HG02870 (cell line): ENCODE measurements around the gene PDZD7.
"Not testable (repeated sequence)": the region's sequence is repeated elsewhere in the genome, so short reads cannot be mapped to it uniquely, and the experiment has no call there.

Experiments used
- ATAC-seq: cut with Tn5 transposase; IDR thresholded peaks from one replicate; pipeline ENCODE4 v1.9.1; 2021; ENCODE audit warnings: mild to moderate bottlenecking, moderate library complexity; ENCODE audit not compliant: unreplicated experiment

Gene PDZD7

DNA sequence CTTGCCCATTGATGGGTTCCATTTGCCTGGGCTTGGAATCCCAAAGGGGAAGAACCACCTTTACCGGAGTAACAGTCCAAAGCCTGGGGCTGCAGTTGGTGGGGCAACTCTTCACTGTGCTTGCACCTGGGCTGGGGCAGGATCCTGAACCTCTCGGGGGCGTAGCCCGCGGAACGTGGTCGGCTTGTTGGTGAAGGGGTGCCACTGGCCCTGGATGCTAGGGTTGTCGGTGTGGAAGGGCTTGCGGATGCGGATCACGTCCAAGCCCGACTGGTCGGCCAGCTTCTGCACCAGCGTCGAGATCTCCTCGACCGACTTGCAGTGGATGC, 44.3 kb downstream of the PDZD7 start:
- ATAC-seq, result no peak

GRCh38 chr10:100985336-100985735, 45.6 kb downstream of the PDZD7 start:
- ATAC-seq, result no peak

DNA sequence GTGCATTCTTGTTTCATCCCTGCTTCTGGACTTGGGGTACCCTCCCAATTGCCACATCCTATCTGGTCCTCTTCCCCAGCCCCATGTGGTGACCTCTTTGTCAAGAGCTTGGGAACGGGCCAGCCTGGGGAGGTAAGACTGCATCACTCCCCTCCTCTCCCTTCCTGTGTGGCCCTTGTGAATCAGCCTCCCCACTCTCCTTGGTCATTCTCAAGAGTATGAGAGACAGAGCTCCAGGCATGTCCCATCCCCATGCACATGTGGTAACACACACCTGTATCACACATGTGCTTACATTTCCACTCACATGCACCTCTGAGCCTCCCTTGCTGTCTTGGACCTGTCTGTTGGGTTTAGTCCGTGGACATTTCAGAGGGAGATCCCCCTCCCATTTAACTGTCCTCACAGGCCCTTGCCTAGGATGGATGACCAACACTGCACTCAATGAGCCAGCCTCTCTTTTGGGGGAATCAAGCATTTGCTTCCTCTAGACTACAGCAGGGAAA, 46.2 kb downstream of the PDZD7 start:
- no peak for ATAC-seq

DNA sequence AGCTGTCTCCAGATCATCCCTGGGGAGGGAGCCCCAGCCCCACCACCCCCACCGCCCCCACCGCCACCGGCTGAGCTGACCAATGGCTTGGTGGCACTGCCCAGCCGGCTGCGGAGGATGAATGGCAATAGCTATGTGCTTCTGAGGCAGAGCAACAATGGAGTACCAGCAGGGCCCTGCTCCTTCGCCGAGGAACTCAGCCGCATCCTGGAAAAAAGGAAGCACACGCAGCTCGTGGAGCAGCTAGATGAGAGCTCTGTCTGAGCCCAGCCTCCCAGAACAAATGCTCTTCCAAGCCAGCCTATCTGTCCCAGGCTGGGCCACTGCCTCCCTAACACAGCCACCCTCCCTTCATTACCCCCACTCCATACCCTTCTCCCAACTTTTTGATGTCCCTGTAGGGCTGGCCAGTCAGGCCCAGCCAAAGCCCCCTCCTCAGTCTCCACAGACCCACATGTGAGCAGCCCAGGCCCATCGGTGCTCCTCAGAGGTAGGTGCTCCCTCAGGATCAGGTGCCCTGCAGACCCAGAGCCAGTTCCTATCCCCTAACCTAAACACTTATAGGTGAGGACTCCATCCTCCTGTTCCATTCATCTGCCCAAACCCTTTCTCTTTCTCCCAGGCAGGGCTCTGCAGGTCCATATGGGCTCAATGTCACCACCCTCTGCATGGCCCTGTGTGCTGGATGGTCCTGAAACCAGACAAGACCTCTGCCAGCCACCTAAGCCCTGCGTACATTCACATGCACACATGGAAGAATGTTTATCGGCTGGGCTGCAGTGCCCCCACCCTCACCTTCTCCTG, 46.9 kb downstream of the PDZD7 start:
- no peak for ATAC-seq

DNA sequence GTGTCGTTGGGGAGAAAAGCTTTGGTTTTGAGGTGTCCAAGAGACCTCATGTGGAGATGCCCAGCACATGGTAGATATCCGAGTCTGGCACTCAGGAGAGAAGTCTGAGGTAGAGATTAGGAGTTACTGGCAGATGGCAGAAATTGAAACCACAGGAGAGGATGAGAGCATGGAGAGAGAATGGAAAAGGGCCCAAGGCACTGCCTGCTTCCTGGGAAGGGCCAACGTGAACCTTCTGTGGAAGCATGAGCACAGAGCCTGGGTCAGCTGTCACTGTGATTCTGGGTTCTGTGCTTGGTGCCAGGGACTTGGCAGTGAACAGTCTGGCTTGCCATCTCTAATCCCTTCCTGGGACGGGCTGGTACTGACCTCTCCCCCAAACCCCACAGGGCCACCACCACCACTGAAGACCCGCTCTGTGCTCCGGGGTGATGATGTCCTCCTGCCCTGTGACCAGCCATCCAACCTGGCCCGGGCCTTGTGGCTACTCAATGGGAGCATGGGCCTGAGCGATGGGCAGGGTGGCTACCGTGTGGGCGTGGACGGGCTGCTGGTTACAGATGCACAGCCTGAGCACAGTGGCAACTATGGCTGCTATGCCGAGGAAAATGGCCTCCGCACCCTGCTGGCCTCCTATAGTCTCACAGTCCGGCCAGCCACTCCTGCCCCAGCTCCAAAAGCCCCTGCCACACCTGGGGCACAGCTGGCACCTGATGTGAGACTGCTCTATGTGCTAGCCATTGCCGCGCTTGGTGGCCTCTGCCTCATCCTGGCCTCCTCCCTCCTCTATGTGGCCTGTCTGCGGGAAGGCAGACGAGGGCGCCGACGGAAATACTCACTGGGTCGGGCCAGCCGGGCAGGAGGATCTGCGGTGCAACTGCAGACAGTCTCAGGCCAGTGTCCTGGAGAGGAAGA, 47.8 kb downstream of the PDZD7 start:
- no peak for ATAC-seq

DNA sequence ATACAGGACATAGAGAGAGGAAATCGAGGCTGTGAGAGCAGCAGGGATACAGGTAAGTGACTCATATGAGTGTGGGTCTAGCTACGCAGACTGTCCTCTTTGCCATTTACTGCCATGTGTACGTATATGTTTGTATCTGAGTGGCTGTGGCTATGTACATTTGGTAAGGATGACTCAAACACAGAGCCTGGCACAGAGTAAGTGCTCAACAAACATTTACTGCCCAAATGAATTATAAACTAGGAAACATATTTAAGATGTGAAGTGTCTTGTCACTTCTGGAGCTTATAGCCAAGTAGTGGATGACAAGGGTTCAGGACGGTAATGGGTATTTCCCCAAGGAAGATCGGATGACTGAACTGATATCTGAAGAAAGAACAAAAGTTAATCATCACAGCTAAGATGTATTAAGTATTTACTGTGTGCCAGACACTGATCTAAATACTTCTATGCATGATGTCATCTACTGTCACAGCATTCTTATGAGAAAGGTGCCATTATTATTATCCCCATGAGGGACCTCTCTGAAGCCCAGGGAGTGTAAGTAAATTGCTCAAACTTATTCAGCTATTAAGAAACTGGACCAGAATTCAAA, 49.7 kb downstream of the PDZD7 start:
- ATAC-seq, result no peak

DNA sequence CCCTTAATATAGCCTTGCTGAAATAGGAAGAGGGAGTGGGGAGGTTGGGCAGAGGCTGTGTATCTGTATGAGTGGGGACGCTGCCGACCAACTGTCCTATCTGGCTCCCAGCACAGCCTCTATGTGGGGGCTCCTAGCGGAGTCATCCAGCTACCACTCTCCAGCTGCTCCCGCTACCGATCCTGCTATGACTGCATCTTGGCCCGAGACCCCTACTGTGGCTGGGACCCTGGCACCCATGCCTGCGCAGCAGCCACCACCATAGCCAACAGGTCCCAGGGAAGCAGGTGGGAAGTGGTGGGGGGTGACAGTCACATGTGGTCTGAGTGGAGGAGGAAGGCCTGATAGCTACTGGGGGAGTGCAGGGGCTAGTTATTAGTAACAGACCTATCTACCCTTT, 50.2 kb downstream of the PDZD7 start:
- ATAC-seq, result no peak

DNA sequence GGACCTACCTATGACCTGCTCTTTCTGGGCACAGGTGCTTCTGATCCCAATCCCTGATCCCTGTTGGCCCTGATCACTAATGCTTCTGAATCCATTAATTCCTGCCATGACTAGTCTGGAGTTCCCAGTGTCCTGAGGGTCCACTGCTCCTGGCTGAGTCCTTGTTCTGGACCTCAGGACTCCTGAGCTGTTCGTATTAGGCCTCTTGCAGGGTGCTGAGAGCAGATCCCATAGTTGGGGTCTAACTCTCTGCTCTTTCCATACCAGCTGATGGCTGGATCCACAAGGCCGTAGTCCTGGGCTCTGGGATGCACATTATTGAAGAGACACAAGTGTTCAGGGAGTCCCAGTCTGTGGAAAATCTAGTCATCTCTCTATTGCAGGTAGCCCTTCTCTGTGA, 50.6 kb downstream of the PDZD7 start:
- no peak for ATAC-seq

- no peak for ATAC-seq
Observed at GRCh38 chr10:100979791-100980272, 51.1 kb downstream of the PDZD7 start.

DNA sequence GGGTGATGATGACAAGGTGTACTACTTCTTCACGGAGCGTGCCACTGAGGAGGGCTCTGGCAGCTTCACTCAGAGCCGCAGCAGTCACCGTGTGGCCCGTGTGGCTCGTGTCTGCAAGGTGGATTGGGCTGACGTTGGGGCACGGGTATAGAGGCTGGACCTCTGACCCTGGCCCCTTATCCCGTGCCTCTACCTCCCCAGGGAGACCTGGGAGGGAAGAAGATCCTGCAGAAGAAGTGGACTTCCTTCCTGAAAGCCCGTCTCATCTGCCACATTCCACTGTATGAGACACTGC, 52.1 kb downstream of the PDZD7 start:
- ATAC-seq, result no peak

DNA sequence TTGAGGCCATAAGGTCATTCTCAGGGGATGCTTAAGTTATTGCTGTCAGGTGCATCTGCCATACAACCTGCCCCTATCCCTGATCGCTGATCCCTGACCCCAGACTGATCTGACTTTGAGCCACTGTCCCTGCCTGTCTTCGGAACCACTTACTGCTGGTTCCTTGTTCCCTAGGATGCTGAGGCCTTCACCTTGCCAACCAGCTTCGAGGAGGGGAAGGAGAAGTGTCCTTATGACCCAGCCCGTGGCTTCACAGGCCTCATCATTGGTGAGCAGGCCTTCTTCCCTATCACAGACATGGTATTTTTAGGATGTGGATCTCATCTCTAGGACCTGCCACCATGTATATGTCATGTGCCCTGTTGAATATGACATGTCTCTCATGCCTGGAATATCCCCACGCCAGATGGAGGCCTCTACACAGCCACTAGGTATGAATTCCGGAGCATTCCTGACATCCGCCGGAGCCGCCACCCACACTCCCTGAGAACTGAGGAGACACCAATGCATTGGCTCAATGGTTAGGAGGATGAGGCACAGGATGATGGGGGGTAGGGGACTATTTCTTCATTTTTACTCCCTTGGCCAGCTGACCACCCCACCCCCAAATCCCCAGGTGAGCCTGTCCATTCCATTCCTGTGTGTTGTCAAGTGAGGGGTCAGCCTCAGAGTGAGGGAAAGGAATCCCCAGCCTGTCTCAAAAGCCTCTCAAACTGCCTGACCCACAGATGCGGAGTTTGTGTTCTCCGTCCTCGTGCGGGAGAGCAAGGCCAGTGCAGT, 52.6 kb downstream of the PDZD7 start:
- no peak for ATAC-seq

DNA sequence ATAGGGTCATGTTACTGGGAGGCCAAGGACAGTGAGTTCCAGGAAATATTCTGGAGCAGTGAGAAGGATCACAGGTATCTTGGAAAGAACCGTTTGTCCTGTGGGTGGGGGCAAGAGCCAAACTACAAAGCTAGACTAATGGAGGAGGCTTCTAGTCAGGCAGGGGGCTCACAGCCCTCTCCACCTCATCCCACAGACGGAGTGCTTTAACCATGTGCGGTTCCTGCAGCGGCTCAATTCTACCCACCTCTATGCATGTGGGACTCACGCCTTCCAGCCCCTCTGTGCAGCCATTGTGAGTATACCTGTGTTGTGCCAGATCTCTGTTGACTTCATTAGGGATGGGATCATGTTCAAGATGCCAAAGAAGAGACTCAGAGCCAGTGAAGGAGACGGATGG, 53.5 kb downstream of the PDZD7 start:
- no peak for ATAC-seq

- ATAC-seq, result no peak
Observed at GRCh38 chr10:100976906-100977305, 54.0 kb downstream of the PDZD7 start.

DNA sequence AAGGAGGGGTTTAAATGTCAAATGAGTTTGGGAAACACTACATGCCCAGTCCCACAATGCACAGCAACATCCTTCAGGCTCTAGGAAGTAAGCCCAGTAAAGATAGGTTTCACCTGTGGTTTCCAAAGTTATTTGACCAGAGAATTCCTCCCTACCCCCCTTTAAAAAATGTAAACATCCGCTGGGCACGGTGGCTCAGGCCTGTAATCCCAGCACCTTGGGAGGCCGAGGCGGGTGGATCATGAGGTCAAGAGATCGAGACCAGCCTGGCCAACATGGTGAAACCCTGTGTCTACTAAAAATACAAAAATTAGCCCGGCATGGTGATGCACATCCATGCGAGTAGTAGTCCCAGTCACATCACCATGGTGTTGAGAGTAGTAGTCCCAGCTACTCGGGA, 55.5 kb downstream of the PDZD7 start:
- not testable (repeated sequence) for ATAC-seq

DNA sequence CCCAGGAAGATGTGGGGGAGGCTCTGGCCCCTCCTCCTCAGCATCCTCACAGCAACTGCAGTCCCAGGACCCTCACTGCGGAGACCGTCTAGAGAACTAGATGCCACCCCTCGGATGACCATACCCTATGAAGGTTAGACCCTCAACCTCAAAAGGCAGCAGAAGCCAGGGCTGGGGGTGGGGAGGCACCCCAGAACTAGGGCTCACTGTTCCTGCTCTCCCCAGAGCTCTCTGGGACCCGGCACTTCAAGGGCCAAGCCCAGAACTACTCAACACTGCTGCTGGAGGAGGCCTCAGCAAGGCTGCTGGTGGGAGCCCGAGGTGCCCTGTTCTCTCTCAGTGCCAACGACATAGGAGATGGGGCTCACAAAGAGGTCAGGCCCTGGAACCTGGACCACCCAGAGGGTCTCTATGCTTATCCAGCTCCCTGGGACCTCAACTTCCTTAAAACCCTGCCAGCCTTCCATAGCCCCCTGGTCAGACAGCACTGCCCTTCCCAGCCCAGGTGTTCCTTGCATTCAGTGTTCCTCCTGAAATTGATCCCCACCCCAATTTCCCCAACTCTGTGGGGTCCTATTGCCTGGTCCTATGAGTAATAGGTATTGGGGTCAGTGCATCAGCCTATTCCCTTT, 57.9 kb downstream of the PDZD7 start:
- ATAC-seq, result no peak

DNA sequence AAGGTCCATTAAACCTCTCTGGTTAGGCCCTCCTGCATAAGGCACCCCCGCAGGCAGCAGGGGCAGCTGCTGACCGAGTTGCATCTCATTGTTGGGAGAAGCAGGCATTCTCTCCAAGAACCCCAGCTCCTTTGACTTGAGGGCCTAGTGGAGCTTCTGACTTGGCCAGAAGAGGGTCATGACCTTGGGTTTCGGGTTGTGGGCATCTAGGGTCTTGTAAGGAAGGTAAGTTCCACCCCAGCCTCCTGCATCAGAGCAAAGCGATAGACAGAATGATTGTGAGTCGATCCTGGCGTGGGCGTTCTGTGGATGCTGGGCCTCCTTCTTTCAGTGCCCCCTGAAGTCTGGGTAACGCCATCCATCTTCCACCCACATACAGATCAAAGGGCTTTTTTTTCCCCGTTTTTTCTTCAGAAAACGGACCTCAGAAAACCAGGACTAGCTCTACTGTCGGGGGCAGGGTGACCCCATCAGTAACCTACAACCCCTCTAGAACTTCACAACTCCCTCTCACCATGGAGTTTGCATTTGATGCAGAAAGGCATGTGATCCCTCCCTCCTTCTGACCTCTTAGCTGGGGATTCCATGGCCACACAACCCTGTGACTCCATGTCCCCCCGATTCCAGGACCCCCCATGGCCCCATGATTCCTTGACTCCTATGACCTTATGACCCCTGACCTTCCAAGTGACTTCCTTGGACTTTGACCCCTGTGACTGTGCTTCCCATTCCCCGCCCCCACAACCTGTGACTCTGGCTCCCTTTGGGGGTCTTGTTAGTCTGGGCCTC, 58.6 kb downstream of the PDZD7 start:
- no peak for ATAC-seq

DNA sequence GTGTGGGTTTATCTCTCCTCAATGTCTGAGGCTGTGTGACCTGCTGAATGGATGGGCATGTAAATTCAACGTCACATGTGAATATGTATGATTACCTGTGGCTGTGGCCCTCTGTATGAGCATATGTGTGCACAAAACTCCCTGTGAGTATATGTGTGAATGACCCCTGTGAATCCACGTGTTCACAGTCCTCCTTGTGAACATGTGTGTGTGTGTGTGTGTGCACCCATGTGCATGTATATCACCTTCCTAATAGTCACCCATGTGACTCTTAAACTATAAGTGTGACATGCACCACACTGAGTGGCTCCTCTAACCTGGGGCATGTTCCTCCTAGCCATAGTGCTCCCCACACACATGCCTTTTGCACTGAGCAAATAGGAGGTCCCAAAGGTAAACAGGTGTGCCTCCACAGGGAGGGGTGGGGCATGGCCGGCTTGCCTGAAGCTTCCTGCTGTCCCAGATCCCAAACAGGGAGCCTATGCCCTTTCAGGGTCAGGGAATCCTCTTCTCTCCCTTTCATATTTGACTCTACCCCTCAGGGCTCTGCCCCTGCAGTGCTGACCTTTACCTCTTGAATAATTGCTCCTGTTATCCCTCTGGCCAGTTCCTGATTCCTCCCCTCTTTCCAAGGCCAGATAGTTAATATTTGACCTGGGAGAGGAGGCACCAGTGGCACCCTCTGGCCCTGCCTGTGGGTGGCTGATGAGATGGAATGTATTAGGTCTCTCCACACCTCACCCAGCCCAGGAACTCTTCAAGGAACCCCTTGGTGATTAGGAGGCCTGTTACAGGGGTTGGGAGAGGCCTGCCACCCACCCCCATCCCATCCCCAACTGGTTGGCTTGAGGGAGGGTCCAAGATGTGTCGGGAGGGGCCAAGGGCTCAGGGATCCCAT, 59.8 kb downstream of the PDZD7 start:
- ATAC-seq, result no peak

DNA sequence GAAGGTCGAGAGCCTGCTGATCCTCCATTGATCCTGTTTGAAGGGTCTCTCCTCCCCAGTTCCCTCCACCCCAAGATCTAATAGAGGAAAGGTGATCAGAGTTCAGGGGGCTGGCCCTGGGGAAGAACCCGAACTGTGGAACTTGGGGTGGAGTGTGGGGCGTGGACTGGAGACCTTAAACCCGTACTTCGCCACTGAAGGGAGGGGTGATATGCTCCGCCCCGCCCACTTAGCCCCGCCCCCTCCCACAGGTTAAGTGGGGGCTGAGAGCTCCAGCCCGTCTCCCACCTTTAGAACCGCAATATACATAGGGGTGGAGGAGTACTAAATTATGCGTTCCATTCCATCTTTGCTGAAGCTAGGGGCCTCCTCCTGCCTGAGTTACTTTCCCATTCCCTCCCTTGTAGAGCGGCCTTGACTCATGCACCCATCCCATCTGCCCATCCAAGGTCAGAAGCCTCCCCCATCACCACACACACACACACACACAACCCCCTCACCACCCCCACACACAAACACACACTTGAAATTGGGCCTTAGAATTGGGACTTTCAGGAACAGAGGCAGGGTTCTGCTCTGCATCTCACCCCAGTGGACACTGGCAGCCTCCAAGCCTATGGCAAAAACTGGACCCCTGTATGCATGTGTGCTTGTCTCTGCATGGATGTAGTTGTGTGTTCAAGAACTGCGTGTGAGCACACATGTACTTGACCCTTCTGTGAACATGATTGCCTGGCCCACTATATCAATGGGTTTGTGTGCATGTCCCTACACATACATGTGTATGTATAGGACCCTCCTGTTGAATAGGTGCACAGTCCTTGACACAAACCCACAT, 60.6 kb downstream of the PDZD7 start:
- no peak for ATAC-seq
